ENCODE results near the gene PDCD7. TPM values are rescaled to one million over a fixed set of nuclear protein-coding genes. Genes with fewer than 3 reads are reported as not detected.

The PDCD7 gene
- total RNA-seq, 2 donors from 2014 or later, result 18.5 to 26.7 TPM

DNA sequence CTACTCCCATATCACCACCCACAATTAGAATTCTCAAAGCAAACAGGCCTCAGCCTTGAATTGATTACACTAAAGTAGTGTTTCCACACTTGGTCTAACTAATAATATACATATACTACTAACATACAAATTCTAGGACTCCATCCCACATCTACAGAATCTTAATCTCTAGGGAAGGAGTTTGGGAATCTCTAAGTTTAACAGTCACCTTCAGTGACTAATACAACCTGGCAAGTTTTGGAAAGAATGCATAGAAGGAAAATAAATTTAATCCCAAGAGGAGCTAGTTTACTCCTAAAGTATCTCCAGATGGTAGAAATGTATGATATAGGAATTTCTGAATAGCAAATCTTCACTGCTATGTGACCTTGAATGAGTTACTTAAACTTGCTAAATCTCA is 42.4 kb upstream of the PDCD7 start:
- TF ChIP-seq, protein P1, sequence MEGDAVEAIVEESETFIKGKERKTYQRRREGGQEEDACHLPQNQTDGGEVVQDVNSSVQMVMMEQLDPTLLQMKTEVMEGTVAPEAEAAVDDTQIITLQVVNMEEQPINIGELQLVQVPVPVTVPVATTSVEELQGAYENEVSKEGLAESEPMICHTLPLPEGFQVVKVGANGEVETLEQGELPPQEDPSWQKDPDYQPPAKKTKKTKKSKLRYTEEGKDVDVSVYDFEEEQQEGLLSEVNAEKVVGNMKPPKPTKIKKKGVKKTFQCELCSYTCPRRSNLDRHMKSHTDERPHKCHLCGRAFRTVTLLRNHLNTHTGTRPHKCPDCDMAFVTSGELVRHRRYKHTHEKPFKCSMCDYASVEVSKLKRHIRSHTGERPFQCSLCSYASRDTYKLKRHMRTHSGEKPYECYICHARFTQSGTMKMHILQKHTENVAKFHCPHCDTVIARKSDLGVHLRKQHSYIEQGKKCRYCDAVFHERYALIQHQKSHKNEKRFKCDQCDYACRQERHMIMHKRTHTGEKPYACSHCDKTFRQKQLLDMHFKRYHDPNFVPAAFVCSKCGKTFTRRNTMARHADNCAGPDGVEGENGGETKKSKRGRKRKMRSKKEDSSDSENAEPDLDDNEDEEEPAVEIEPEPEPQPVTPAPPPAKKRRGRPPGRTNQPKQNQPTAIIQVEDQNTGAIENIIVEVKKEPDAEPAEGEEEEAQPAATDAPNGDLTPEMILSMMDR (IDR thresholded peaks at IDR 0.05), result no peak
- no peaks in the 10 kb centered on the region for H3K27me3 ChIP-seq (replicated peaks; ENCODE audit: insufficient read depth)
- no peak overlapping the region for H3K27ac ChIP-seq
- H3K4me3 ChIP-seq, result no peak overlapping the region
- DNase-seq (ENCODE audit: low spot score) (no peak), ATAC-seq (ENCODE audit: insufficient number of reproducible peaks, low FRiP score, low read depth) (no peak)
- H3K4me1 ChIP-seq (ENCODE audit: control insufficient read depth in 1 of 2, low read depth in 2 of 2), result no peaks in the 10 kb centered on the region
- no peaks in the 10 kb centered on the region for H3K9me3 ChIP-seq
- H3K36me3 ChIP-seq, result peaks cover 49% of the 10 kb centered on the region

DNA sequence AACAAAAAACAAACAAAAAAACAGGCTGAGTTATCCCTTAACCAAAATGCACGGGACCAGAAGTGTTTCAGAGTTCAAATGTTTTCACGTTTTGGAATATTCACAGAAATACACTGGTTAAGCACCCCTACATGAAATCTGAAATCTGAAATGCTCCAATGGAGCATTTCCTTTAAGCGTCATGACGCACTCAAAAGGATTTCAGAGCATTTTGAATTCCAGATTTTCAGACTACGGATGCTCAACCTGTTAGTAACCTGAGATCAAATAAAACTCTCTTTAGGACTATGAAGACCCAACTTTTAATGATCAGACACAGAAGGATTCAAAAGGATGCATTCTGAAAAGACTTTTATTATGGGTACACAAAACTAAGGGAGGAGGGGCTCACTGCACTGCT is 41.9 kb upstream of the PDCD7 start:
- Histone ChIP-seq H3K9me3 (no peaks in the 10 kb centered on the region), H3K4me1 (ENCODE audit: control insufficient read depth in 1 of 2, low read depth in 2 of 2) (no peaks in the 10 kb centered on the region), H3K36me3 (peaks cover 49% of the 10 kb centered on the region), H3K27ac (no peak overlapping the region), H3K27me3 (replicated peaks; ENCODE audit: insufficient read depth) (no peaks in the 10 kb centered on the region), H3K4me3 (no peak overlapping the region)
- ATAC-seq (ENCODE audit: insufficient number of reproducible peaks, low FRiP score, low read depth) (no peak), DNase-seq (ENCODE audit: low spot score) (no peak)
- TF ChIP-seq, protein P1 (IDR thresholded peaks at IDR 0.05), result no peak

DNA sequence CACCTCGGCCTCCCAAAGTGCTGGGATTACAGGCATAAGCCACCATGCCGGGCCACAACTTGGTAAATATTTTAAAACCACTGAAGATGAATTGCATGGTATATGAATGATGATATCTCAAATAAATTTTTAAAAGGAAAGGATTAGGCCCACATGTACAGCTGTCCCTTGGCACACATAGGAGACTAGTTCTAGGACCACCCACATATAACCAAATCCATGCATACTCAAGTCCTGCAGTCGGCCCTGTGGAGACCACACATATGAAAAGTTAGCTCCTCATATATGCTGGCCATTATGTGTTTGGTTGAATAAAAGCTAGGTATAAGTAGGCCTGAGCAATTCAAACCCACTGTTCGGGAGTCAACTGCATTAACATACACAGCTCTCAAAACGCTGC is 40.9 kb upstream of the PDCD7 start:
- H3K4me3 ChIP-seq, result no peak overlapping the region
- H3K9me3 ChIP-seq, result no peaks in the 10 kb centered on the region
- H3K4me1 ChIP-seq (ENCODE audit: control insufficient read depth in 1 of 2, low read depth in 2 of 2), result no peaks in the 10 kb centered on the region
- DNase-seq (ENCODE audit: low spot score), result no peak
- no peak for ATAC-seq (ENCODE audit: insufficient number of reproducible peaks, low FRiP score, low read depth)
- H3K36me3 ChIP-seq, result peaks cover 46% of the 10 kb centered on the region
- no peak overlapping the region for H3K27ac ChIP-seq
- TF ChIP-seq, protein P1 (IDR thresholded peaks at IDR 0.05), result no peak
- H3K27me3 ChIP-seq (replicated peaks; ENCODE audit: insufficient read depth), result no peaks in the 10 kb centered on the region

DNA sequence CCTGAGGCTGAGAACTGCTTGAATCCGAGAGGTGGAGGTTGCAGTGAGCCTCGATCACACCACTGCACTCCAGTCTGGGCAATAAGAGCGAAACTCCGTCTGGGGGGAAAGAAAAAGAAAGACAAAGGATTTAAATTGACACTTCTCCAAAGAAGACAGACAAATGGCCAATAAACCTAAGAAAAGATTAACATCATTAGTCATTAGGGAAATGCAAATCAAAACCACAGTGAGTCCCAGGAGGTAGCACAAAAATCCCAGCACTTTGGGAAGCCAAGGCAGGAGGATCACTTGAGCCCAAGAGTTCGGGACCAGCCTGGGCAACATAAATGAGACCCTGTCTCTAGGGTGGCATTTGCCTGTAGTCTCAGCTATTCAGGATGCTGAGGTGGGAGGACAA is 38.9 kb upstream of the PDCD7 start:
- no peaks in the 10 kb centered on the region for H3K27me3 ChIP-seq (replicated peaks; ENCODE audit: insufficient read depth)
- no peak for DNase-seq (ENCODE audit: low spot score)

DNA sequence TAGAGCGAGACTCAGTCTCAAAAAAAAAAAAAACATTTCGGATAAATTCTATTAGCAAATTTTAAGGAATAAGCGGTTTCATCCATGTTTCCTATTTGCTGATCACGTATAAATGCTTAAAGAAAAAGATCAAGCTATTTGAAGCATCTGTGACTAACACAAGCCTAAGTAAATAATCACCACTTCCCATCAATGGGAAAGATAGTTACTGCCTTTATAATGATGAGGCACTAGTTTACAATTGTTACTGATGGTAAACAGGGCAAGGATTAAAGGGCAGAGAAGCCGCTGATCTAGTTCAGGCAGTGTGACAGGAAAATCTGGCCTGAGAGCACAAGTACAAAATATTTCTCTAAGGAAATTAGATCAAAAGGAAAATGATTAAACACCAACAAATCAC is 37.8 kb upstream of the PDCD7 start:
- Histone ChIP-seq H3K9me3 (no peaks in the 10 kb centered on the region), H3K27me3 (replicated peaks; ENCODE audit: insufficient read depth) (no peaks in the 10 kb centered on the region), H3K27ac (no peak overlapping the region), H3K4me3 (no peak overlapping the region), H3K36me3 (peaks cover 39% of the 10 kb centered on the region), H3K4me1 (ENCODE audit: control insufficient read depth in 1 of 2, low read depth in 2 of 2) (no peaks in the 10 kb centered on the region)
- ATAC-seq (ENCODE audit: insufficient number of reproducible peaks, low FRiP score, low read depth), result no peak
- TF ChIP-seq, protein P1 (IDR thresholded peaks at IDR 0.05), result no peak
- no peak for DNase-seq (ENCODE audit: low spot score)

More for the DNA sequence above, 38.9 kb upstream of the PDCD7 start:
- no peaks in the 10 kb centered on the region for H3K4me1 ChIP-seq (ENCODE audit: control insufficient read depth in 1 of 2, low read depth in 2 of 2)
- no peaks in the 10 kb centered on the region for H3K9me3 ChIP-seq
- no peak for ATAC-seq (ENCODE audit: insufficient number of reproducible peaks, low FRiP score, low read depth)
- H3K4me3 ChIP-seq, result no peak overlapping the region
- no peak overlapping the region for H3K27ac ChIP-seq
- peaks cover 43% of the 10 kb centered on the region for H3K36me3 ChIP-seq
- TF ChIP-seq, protein P1 (IDR thresholded peaks at IDR 0.05), result no peak

All from thoracic aorta (tissue), 2 donors.